Measurements from ENCODE around the gene KIF6.

DNA sequence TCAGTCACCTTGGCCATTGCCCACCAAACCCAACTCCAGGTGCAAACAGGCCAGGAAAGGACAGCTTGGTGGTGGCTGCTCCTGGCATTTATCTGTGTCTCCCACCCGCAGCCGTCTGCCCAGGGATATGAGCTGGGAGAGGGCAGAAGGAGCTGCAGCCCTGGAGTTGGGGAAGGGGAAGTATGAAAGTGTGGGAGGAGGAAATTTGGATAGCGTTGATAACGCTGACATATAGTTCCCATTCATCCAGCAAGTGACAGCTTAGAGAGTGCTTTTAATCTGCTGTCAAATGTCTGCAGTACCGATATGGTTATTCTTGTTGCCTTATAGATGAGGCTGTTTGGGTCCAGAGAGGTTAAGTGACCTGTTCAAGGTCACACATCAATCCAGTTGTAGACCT lies 403.4 kb downstream of the KIF6 start:
- TF ChIP-seq, protein P1, sequence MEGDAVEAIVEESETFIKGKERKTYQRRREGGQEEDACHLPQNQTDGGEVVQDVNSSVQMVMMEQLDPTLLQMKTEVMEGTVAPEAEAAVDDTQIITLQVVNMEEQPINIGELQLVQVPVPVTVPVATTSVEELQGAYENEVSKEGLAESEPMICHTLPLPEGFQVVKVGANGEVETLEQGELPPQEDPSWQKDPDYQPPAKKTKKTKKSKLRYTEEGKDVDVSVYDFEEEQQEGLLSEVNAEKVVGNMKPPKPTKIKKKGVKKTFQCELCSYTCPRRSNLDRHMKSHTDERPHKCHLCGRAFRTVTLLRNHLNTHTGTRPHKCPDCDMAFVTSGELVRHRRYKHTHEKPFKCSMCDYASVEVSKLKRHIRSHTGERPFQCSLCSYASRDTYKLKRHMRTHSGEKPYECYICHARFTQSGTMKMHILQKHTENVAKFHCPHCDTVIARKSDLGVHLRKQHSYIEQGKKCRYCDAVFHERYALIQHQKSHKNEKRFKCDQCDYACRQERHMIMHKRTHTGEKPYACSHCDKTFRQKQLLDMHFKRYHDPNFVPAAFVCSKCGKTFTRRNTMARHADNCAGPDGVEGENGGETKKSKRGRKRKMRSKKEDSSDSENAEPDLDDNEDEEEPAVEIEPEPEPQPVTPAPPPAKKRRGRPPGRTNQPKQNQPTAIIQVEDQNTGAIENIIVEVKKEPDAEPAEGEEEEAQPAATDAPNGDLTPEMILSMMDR (IDR thresholded peaks at IDR 0.05), result no peak
- TF ChIP-seq EZH2 (IDR thresholded peaks at IDR 0.05; ENCODE audit: borderline replicate concordance, insufficient read depth, low read depth, low read length, poor library complexity, severe bottlenecking), result no peak

Measured in B cell (primary cell).